HepG2 (cell line): Measurements from ENCODE around the gene CAPZB. TPM values are rescaled to one million over a fixed set of nuclear protein-coding genes. Genes with fewer than 3 reads are reported as not detected.

Experiments
- ATAC-seq: fragments of 200-7000 bp; cut with Tn5 transposase; 3 replicates; pipeline ENCODE4 v1.9.1; 2020; ENCODE audit warnings: mild to moderate bottlenecking, moderate library complexity
- BruUV-seq: library from RNA; stranded (reverse); fragments of 400-500 nt; replicated peaks from 2 replicates; lab custom pipeline; 2021; lab: Mats Ljungman, UMichigan
- CTCF ChIA-PET: fragments of 300-600 bp; formaldehyde crosslinking; extraction: SDS; loops from one replicate; lab custom pipeline; 2021; ENCODE audit warnings: low total read pairs, inconsistent platforms, low intra/inter-chr PET ratio; lab: Yijun Ruan, JAX
- POLR2A ChIA-PET: fragments of 350-600 bp; sonication (Branson Sonifier 250); formaldehyde crosslinking; loops from one replicate; lab custom pipeline; 2020; ENCODE audit warnings: antibody characterized with exemption, inconsistent platforms; lab: Yijun Ruan, JAX
- DNase-seq: peaks from one replicate; pipeline ENCODE4 v3.0.0-alpha.2; 2015; ENCODE audit warnings: low spot score
- FAIRE-seq: peaks from 3 replicates; lab custom pipeline; 2011; peaks lifted over from hg19 to GRCh38; lab: Jason Lieb, UNC
- H2AFZ ChIP-seq: one replicate; pipeline ENCODE4 v1.6.1; 2011; ENCODE audit warnings: low read length, inconsistent platforms
- H3K27ac ChIP-seq: fragments of 300-600 bp; 3 replicates; pipeline ENCODE4 v1.8.0; 2011; ENCODE audit warnings: mixed run types, mild to moderate bottlenecking, mixed read lengths, low read length, inconsistent platforms; ENCODE audit not compliant: insufficient read depth; ENCODE audit errors: extremely low read length
- H3K27me3 ChIP-seq, 2 experiments: fragments of 200-600 bp in 1 of 2; 2 replicates in 1 of 2; 3 replicates in 1 of 2; pipeline versions ENCODE4 v1.6.0 to v1.8.0; 2011; ENCODE audit warnings: low read length in 2 of 2, mild to moderate bottlenecking in 2 of 2, moderate library complexity in 2 of 2, inconsistent platforms in 1 of 2; ENCODE audit not compliant: insufficient read depth in 2 of 2, control insufficient read depth in 1 of 2
- H3K36me3 ChIP-seq, 2 experiments: fragments of 200-600 bp in 1 of 2; replicated peaks in 1 of 2; 2 replicates in 1 of 2; 3 replicates in 1 of 2; pipeline versions ENCODE4 v1.5.1 to v1.8.0; 2011; ENCODE audit warnings: low read length in 2 of 2, inconsistent platforms in 1 of 2; ENCODE audit not compliant: insufficient read depth in 2 of 2, control insufficient read depth in 1 of 2
- H3K4me1 ChIP-seq: 2 replicates; pipeline ENCODE4 v1.5.1; 2012; ENCODE audit warnings: low read length, inconsistent platforms; ENCODE audit not compliant: insufficient read depth
- H3K4me2 ChIP-seq: 2 replicates; pipeline ENCODE4 v1.6.0; 2011; ENCODE audit warnings: low read depth, low read length, inconsistent platforms
- H3K4me3 ChIP-seq, 3 experiments: fragments of 200-600 bp in 1 of 3; sonication (generic), shearing (Covaris generic) in 1 of 3; replicated peaks in 1 of 3; 2 replicates each; pipeline ENCODE4 v1.5.1; 2011 to 2016; ENCODE audit warnings: low read length in 3 of 3, inconsistent platforms in 2 of 3, low read depth in 2 of 3, mild to moderate bottlenecking in 2 of 3, control low read depth in 1 of 3, mixed read lengths in 1 of 3; ENCODE audit not compliant: insufficient read depth in 1 of 3
- H3K79me2 ChIP-seq: one replicate; pipeline ENCODE4 v1.6.1; 2011; ENCODE audit warnings: low read length, inconsistent platforms; ENCODE audit not compliant: insufficient read depth
- H3K9ac ChIP-seq: 2 replicates; pipeline ENCODE4 v1.6.0; 2011; ENCODE audit warnings: mild to moderate bottlenecking, low read depth, low read length, inconsistent platforms; ENCODE audit not compliant: insufficient read depth
- H3K9me3 ChIP-seq: 2 replicates; pipeline ENCODE4 v1.5.1; 2012; ENCODE audit warnings: mild to moderate bottlenecking, low read length
- H4K20me1 ChIP-seq: 2 replicates; pipeline ENCODE4 v1.6.0; 2011; ENCODE audit warnings: inconsistent platforms, mild to moderate bottlenecking, low read length, moderate library complexity; ENCODE audit not compliant: insufficient read depth
- BATF2 ChIP-seq: sonication (generic); formaldehyde crosslinking; IDR thresholded peaks from 2 replicates; pipeline ENCODE4 v1.8.0; 2022; ENCODE audit warnings: mild to moderate bottlenecking, missing genetic modification reagents, moderate library complexity
- ETV5 ChIP-seq: IDR thresholded peaks from 2 replicates; pipeline ENCODE4 v1.6.1; 2018; ENCODE audit warnings: missing biosample characterization, missing genetic modification reagents, inconsistent platforms, borderline replicate concordance
- HHEX ChIP-seq: IDR thresholded peaks from 2 replicates; pipeline ENCODE4 v1.6.1; 2016; ENCODE audit warnings: control low read depth
- HNRNPLL ChIP-seq: fragments of 200-400 bp; formaldehyde crosslinking; IDR thresholded peaks from 2 replicates; pipeline ENCODE4 v1.6.1; 2017; ENCODE audit warnings: mild to moderate bottlenecking, low read depth, low read length; ENCODE audit not compliant: poor library complexity, severe bottlenecking
- REXO4 ChIP-seq: sonication (generic); formaldehyde crosslinking; IDR thresholded peaks from 2 replicates; pipeline ENCODE4 v1.8.0; 2022; ENCODE audit warnings: missing genetic modification reagents, mild to moderate bottlenecking, borderline replicate concordance
- SOX6 ChIP-seq, 2 experiments: fragments of 450-650 bp in 1 of 2; sonication (generic) in 1 of 2; formaldehyde crosslinking in 1 of 2; IDR thresholded peaks; 2 replicates each; pipeline versions ENCODE4 v1.4.0 to v1.6.1; 2017 to 2020; ENCODE audit warnings: antibody characterized with exemption in 1 of 2, mild to moderate bottlenecking in 1 of 2, missing genetic modification reagents in 1 of 2
- SRF ChIP-seq: IDR thresholded peaks from 2 replicates; pipeline ENCODE4 v1.6.1; 2011; ENCODE audit warnings: mild to moderate bottlenecking, low read depth, low read length, moderate library complexity
- STAG1 ChIP-seq: sonication (generic); formaldehyde crosslinking; IDR thresholded peaks from 2 replicates; pipeline ENCODE4 v1.4.0; 2020; ENCODE audit warnings: missing genetic modification reagents
- WIZ ChIP-seq: sonication (generic); formaldehyde crosslinking; IDR thresholded peaks from 2 replicates; pipeline ENCODE4 v1.5.1; 2020; ENCODE audit warnings: mild to moderate bottlenecking, missing genetic modification reagents
- ZNF605 ChIP-seq: sonication (generic); formaldehyde crosslinking; IDR thresholded peaks from 2 replicates; pipeline ENCODE4 v1.8.0; 2022; ENCODE audit warnings: mild to moderate bottlenecking, missing genetic modification reagents
- ZNF670 ChIP-seq: sonication (generic); formaldehyde crosslinking; IDR thresholded peaks from 2 replicates; pipeline ENCODE4 v1.8.0; 2022; ENCODE audit warnings: mild to moderate bottlenecking, missing genetic modification reagents, borderline replicate concordance
- ZSCAN25 ChIP-seq: sonication (generic); formaldehyde crosslinking; IDR thresholded peaks from 2 replicates; pipeline ENCODE4 v1.8.0; 2022; ENCODE audit warnings: mild to moderate bottlenecking, missing genetic modification reagents
- WGBS: methylation state at CpG from one replicate; pipeline ENCODE4 v1.1.6; 2017; ENCODE audit warnings: low lambda C conversion rate; 5-methylcytosine and 5-hydroxymethylcytosine counted together
- in situ Hi-C: cut with HindIII; loops from 2 replicates; pipeline ENCODE4 v1.10.0; 2017; ENCODE audit warnings: low pct_unique_long_range_greater_than_20kb; ENCODE audit not compliant: extremely low pct_ligation_motif_present
- intact Hi-C: fragments of 100-400 bp; cut with micrococcal nuclease; formaldehyde crosslinking; loops from one replicate; pipeline ENCODE4 v1.10.0; 2022; ENCODE audit not compliant: unreplicated experiment
- polyA plus RNA-seq, 8 experiments: library from polyadenylated mRNA; depleted of rRNA in 3 of 8; stranded (reverse) in 7 of 8; unstranded in 1 of 8; fragments of >200 nt; fragmentation: Illumina TruSeq in 4 of 8; extraction: Trizol in 4 of 8; gene quantifications; 2 replicates each; pipeline versions ENCODE4 v1.2.1 to v1.2.3, GENCODE V29; 2011 to 2016; ENCODE audit warnings: low read depth in 4 of 8, missing spikeins in 1 of 8, mixed read lengths in 1 of 8; ENCODE audit not compliant: insufficient read depth in 1 of 8
- total RNA-seq, 5 experiments: library from RNA; depleted of rRNA; stranded (reverse); fragments of >200 nt; fragmentation: Illumina TruSeq; extraction: Trizol; gene quantifications; 2 replicates each; pipeline ENCODE4 v1.2.3, GENCODE V29; 2016; ENCODE audit warnings: low read depth in 1 of 5
- TF ChIP-seq, protein P1 (sequence below): sonication (generic); formaldehyde crosslinking; IDR thresholded peaks from 2 replicates; pipeline ENCODE4 v1.4.0; 2020; ENCODE audit warnings: missing genetic modification reagents
- TF ChIP-seq, protein P2 (sequence below): sonication (generic); formaldehyde crosslinking; IDR thresholded peaks from 2 replicates; pipeline ENCODE4 v1.4.0; 2020; ENCODE audit warnings: missing genetic modification reagents; ENCODE audit errors: not compliant biosample characterization
- TF ChIP-seq, protein P3 (sequence below): sonication (generic); formaldehyde crosslinking; IDR thresholded peaks from 2 replicates; pipeline ENCODE4 v1.4.0; 2020; ENCODE audit warnings: mild to moderate bottlenecking, low read depth, missing genetic modification reagents

Gene CAPZB
- total and polyA plus RNA-seq, 2 of the 13 experiments (the other 11 are each of a cell fraction or from before 2014, with no cell fraction given), result 58.9 to 76.9 TPM

GRCh38 chr1:19448491-19449439, 36.6 kb downstream of the CAPZB start:
- no peaks in the 10 kb centered on the region for H3K9me3 ChIP-seq
- H3K4me2 ChIP-seq, result no peak overlapping the region
- BruUV-seq, result no TSS peak
- no peak overlapping the region for H3K4me3 ChIP-seq
- CTCF ChIA-PET, result no interaction called here
- H3K27ac ChIP-seq, result no peak overlapping the region
- no peak for ATAC-seq
- H3K9ac ChIP-seq, result no peak overlapping the region
- no peak overlapping the region for H2AFZ ChIP-seq
- no peak for FAIRE-seq
- intact Hi-C loops (no loop called here), in situ Hi-C loops (no loop called here)
- peaks cover 78% of the 10 kb centered on the region for H3K79me2 ChIP-seq
- DNase-seq, result no peak
- H3K4me1 ChIP-seq, result peaks cover 72% of the 10 kb centered on the region
- TF ChIP-seq, protein P1, sequence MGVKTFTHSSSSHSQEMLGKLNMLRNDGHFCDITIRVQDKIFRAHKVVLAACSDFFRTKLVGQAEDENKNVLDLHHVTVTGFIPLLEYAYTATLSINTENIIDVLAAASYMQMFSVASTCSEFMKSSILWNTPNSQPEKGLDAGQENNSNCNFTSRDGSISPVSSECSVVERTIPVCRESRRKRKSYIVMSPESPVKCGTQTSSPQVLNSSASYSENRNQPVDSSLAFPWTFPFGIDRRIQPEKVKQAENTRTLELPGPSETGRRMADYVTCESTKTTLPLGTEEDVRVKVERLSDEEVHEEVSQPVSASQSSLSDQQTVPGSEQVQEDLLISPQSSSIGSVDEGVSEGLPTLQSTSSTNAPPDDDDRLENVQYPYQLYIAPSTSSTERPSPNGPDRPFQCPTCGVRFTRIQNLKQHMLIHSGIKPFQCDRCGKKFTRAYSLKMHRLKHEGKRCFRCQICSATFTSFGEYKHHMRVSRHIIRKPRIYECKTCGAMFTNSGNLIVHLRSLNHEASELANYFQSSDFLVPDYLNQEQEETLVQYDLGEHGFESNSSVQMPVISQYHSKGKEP (CRISPR knock-in tag), result no peak
- TF ChIP-seq, protein P2, sequence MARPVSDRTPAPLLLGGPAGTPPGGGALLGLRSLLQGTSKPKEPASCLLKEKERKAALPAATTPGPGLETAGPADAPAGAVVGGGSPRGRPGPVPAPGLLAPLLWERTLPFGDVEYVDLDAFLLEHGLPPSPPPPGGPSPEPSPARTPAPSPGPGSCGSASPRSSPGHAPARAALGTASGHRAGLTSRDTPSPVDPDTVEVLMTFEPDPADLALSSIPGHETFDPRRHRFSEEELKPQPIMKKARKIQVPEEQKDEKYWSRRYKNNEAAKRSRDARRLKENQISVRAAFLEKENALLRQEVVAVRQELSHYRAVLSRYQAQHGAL (CRISPR knock-in tag), result no peak
- TF ChIP-seq WIZ (CRISPR knock-in tag) (no peak), HNRNPLL (no peak), REXO4 (CRISPR knock-in tag) (no peak), ZSCAN25 (CRISPR knock-in tag) (no peak), ZNF670 (CRISPR knock-in tag) (no peak), ZNF605 (CRISPR knock-in tag) (no peak), SRF (no peak), STAG1 (CRISPR knock-in tag) (no peak), ETV5 (CRISPR knock-in tag) (no peak), SOX6 (IDR thresholded peaks at IDR 0.05) (no peak), SOX6 (CRISPR knock-in tag; IDR thresholded peaks at IDR 0.05) (no peak), BATF2 (CRISPR knock-in tag) (no peak), HHEX (no peak)
- TF ChIP-seq, protein P3, sequence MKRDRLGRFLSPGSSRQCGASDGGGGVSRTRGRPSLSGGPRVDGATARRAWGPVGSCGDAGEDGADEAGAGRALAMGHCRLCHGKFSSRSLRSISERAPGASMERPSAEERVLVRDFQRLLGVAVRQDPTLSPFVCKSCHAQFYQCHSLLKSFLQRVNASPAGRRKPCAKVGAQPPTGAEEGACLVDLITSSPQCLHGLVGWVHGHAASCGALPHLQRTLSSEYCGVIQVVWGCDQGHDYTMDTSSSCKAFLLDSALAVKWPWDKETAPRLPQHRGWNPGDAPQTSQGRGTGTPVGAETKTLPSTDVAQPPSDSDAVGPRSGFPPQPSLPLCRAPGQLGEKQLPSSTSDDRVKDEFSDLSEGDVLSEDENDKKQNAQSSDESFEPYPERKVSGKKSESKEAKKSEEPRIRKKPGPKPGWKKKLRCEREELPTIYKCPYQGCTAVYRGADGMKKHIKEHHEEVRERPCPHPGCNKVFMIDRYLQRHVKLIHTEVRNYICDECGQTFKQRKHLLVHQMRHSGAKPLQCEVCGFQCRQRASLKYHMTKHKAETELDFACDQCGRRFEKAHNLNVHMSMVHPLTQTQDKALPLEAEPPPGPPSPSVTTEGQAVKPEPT (CRISPR knock-in tag), result no peak
- WGBS, result 94% methylated on average over 18 of the region's 19 CpGs
- peaks cover 22% of the 10 kb centered on the region for H4K20me1 ChIP-seq
- no peaks in the 10 kb centered on the region for H3K27me3 ChIP-seq
- peaks cover 5 to 19% of the 10 kb centered on the region in 2 experiments; a peak in 3 of 5 replicates for H3K36me3 ChIP-seq
- POLR2A ChIA-PET, result no interaction called here
